ENCODE data around the gene LENG1. TPM values are rescaled to one million over a fixed set of nuclear protein-coding genes. Genes with fewer than 3 reads are reported as not detected.
A peak's percentile ranks its signal among the peaks of the same experiment; 100 is the strongest.
"Not testable (repeated sequence)": the region's sequence is repeated elsewhere in the genome, so short reads cannot be mapped to it uniquely, and the experiment has no call there.

Gene LENG1
- total RNA-seq, 1 donor from 2014 or later = 11.5 TPM

GRCh38 chr19:54188215-54188871 is 28.8 kb upstream of the LENG1 start:
- no peak for TF ChIP-seq CTCF (conservative IDR thresholded peaks at IDR 0.05; ENCODE audit: low read depth, low read length)
- peak overlapping the region; percentile 70 for H3K4me3 ChIP-seq (ENCODE audit: low read depth, low read length)
- DNase-seq (ENCODE audit: low read depth) = no peak

GRCh38 chr19:54186934-54187381 is 27.4 kb upstream of the LENG1 start:
- no peak for DNase-seq (ENCODE audit: low read depth)
- TF ChIP-seq CTCF (conservative IDR thresholded peaks at IDR 0.05; ENCODE audit: low read depth, low read length) = no peak
- no peak overlapping the region for H3K4me3 ChIP-seq (ENCODE audit: low read depth, low read length)

- no peak for TF ChIP-seq CTCF (conservative IDR thresholded peaks at IDR 0.05; ENCODE audit: low read depth, low read length)
- no peak for DNase-seq (ENCODE audit: low read depth)
Measured at GRCh38 chr19:54186351-54186750, 26.8 kb upstream of the LENG1 start.

GRCh38 chr19:54183431-54183830 is 23.9 kb upstream of the LENG1 start:
- H3K4me3 ChIP-seq (ENCODE audit: low read depth, low read length) = no peak overlapping the region
- DNase-seq (ENCODE audit: low read depth) = no peak
- TF ChIP-seq CTCF (conservative IDR thresholded peaks at IDR 0.05; ENCODE audit: low read depth, low read length) = no peak

More at GRCh38 chr19:54186351-54186750, 26.8 kb upstream of the LENG1 start:
- no peak overlapping the region for H3K4me3 ChIP-seq (ENCODE audit: low read depth, low read length)

- not testable (repeated sequence) for DNase-seq (ENCODE audit: low read depth); H3K4me3 ChIP-seq (ENCODE audit: low read depth, low read length)
Measured at GRCh38 chr19:54181894-54182293, 22.4 kb upstream of the LENG1 start.

- no peak for TF ChIP-seq CTCF (conservative IDR thresholded peaks at IDR 0.05; ENCODE audit: low read depth, low read length)
- no peak for DNase-seq (ENCODE audit: low read depth)
- no peak overlapping the region for H3K4me3 ChIP-seq (ENCODE audit: low read depth, low read length)
Measured at GRCh38 chr19:54180691-54181091, 21.2 kb upstream of the LENG1 start.

- DNase-seq (ENCODE audit: low read depth) = no peak
- no peak overlapping the region for H3K4me3 ChIP-seq (ENCODE audit: low read depth, low read length)
- TF ChIP-seq CTCF (conservative IDR thresholded peaks at IDR 0.05; ENCODE audit: low read depth, low read length) = peak; percentile 47
Measured at GRCh38 chr19:54179921-54180461, 20.5 kb upstream of the LENG1 start.

Data from epithelial cell of proximal tubule (primary cell).